ENCODE results near the gene BPI.

- TF ChIP-seq CTCF (IDR thresholded peaks at IDR 0.05 in 4 of 5, conservative IDR thresholded peaks at IDR 0.05 in 1 of 5) (no peak), POLR2A (IDR thresholded peaks at IDR 0.05) (no peak)
These were observed 30.1 kb downstream of the BPI start for GRCh38 chr20:38334016-38334415.

Data from gastrocnemius medialis (tissue), 4 donors.